Astrocyte (in vitro differentiated cells and primary cell): ENCODE measurements around the gene SH3RF1.

ENCODE experiments used
- EZH2 ChIP-seq: IDR thresholded peaks from 2 replicates; pipeline ENCODE4 v1.6.1; 2012; ENCODE audit warnings: mild to moderate bottlenecking, low read length, inconsistent platforms; ENCODE audit not compliant: insufficient read depth
- TF ChIP-seq, protein P1 (sequence below): IDR thresholded peaks from 2 replicates; pipeline ENCODE4 v1.5.1; 2011; ENCODE audit warnings: low read depth, mild to moderate bottlenecking, inconsistent platforms, low read length, moderate library complexity; ENCODE audit not compliant: insufficient read depth

DNA sequence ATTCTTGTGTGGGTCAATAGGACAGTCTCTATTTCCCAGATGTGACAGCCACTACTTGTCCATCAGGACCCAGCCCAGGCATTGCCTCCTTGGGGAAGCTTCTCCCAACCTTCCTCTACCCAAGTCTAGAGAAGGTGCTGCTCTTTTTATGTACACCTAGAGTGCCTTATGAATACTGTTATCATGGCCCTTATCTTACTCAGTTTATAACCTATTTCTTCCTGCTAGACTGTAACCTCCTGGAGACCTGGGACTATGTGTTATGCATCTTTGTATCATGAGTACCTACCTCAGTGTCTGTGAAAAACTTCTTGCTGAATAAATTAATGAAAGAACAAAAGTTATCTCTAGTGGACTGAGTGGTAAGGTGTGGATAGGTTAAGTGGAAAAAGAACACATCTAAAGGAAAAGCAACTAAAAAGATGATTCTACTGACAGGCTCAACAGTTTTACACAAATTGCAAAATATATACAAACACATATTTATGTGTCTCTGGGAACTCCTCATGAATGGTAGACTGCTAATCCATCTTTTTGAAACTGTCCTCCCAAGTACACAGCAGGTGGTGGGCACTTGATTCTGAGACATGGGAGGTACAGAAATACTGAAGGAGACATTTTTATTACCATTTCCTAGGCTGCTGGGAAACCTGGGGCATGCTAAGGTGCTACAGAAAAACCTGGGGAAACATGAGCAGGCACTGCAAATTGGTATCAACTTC is 106.6 kb downstream of the SH3RF1 start:
- TF ChIP-seq, protein P1, sequence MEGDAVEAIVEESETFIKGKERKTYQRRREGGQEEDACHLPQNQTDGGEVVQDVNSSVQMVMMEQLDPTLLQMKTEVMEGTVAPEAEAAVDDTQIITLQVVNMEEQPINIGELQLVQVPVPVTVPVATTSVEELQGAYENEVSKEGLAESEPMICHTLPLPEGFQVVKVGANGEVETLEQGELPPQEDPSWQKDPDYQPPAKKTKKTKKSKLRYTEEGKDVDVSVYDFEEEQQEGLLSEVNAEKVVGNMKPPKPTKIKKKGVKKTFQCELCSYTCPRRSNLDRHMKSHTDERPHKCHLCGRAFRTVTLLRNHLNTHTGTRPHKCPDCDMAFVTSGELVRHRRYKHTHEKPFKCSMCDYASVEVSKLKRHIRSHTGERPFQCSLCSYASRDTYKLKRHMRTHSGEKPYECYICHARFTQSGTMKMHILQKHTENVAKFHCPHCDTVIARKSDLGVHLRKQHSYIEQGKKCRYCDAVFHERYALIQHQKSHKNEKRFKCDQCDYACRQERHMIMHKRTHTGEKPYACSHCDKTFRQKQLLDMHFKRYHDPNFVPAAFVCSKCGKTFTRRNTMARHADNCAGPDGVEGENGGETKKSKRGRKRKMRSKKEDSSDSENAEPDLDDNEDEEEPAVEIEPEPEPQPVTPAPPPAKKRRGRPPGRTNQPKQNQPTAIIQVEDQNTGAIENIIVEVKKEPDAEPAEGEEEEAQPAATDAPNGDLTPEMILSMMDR = no peak
- no peak for TF ChIP-seq EZH2
